G401 (cell line): Measurements from ENCODE around the gene UPK3B. TPM values are rescaled to one million over a fixed set of nuclear protein-coding genes. Genes with fewer than 3 reads are reported as not detected.
"Not testable (repeated sequence)": the region's sequence is repeated elsewhere in the genome, so short reads cannot be mapped to it uniquely, and the experiment has no call there.

Experiments used
- DNase-seq: peaks from one replicate; pipeline ENCODE4 v3.0.0-alpha.2; 2015; ENCODE audit warnings: low spot score
- in situ Hi-C: cut with HindIII; loops from 2 replicates; pipeline ENCODE4 v1.10.0; 2016; ENCODE audit warnings: low sequenced_read_pairs, mixed read lengths
- total RNA-seq: library from RNA; depleted of rRNA; stranded (reverse); fragments of >200 nt; shearing (Covaris generic); gene quantifications from 2 replicates; pipeline ENCODE4 v1.2.3, GENCODE V29; 2014

The UPK3B gene
- total RNA-seq, 1 experiment from 2014 or later: 24.1 TPM

DNA sequence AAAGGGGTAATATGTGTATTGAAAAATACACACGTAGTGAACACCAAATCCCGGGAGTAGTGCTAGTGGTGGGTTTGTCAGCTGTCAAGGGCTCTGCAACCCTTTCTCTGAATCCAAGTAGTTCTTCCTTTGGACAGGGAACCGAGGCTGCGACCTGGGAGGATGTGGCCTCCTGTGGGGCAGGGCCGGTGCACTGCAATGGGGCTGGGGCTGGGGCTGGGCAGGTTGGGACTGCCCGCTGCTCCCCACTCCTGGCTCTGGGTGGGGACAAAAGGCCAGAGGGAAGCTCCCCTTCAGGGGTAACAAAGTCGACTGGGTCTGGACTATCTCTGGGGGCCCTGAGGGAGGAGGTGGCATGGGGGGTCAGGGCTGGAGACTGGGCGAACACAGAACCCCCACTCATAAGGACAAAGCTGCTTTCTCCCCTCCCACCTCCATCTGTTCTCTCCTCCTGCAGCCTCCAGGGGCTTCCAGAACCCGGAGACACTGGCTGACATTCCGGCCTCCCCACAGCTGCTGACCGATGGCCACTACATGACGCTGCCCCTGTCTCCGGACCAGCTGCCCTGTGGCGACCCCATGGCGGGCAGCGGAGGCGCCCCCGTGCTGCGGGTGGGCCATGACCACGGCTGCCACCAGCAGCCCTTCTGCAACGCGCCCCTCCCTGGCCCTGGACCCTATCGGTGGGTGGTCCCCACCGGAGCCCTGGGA lies 1.0 kb downstream of the UPK3B start:
- in situ Hi-C loops, DNase-seq: not testable (repeated sequence)

DNA sequence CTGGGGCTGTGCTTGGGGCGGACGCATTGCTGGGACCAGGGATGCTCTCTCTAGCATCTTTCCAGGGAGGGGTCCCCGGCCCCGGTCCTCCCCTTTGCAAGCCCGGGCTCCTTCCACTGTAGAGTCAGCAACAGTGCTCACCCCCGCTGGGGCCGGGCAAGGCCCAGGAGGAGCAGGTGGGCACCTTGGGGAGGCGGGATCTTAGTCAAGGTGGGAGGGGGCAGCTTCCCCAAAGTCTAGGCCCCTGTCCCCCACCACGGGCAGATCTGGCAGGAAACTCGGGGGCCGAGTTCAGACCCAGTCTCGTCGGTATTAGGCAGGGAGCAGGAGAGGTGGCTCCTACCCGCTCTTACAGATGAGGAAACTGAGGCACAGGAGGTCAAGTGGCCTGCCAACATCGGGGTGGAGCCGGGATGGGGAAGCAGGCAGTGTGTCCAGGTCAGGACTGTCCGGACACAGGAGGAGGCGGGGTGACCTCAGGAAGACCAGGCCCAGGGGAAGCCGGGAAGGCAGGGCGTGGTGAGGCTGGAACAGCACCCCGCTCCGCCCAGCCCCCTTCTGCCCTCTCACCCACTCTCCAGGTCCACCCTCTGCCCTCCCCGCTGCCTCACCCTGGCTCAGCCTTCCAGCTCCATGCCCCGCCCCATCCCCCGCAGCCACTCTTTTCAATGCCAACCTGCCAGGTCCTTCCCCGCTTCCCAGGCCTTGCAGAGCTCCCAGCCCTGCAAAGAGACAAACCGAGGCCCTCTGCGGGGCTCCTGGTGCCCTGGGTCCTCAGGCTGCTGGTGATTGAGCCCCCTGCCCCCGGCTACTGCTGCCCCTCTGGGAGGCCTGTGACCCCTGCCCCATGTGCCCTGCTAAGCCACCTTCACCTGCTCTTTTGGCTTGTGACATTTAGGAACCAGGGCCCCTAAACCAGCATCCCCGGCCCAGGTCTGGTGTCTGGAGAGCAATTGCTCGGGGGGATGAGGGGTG lies 1.8 kb downstream of the UPK3B start:
- in situ Hi-C loops, DNase-seq: not testable (repeated sequence)

DNA sequence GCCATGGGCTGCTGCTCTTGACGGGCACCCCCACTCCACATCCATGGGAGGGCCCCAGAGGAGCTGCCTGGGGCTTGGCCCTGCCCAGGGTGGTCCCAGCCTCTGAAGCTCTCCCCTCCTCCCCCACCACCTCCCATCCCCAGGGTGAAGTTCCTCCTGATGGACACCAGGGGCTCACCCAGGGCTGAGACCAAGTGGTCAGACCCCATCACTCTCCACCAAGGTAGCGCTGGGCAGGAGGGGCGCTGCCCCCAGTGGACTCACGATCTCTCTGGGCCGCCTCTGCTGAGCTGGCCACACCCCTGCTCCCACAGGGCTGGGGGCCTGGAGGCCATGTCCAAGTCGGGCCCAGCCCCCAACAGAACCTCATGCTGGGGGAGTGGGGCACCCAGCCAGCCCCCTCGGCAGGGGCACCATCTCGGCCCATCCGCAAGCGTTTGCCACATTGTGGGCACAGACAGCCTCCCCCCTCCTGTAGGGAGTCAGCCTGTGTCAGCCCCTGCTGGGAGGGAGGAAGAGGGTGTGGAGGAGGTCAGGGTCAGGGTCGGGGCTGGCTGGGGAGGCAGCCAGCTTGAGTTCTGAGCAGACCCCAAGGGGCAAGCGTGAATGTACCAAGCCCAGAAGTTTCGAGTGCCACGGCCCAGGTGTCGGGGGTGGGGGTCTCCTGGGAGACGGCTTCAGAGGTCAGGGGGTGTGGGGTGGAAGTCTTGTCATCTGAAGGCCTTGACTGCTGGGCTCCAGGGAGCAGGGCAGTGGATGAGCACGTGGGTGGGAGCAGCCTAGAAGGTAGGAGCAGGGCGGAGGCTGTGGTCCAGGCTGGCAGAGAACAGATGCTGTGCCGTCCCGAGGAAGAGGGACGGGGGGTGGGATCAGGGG lies 2.8 kb downstream of the UPK3B start:
- in situ Hi-C loops: no loop called here
- no peak for DNase-seq

DNA sequence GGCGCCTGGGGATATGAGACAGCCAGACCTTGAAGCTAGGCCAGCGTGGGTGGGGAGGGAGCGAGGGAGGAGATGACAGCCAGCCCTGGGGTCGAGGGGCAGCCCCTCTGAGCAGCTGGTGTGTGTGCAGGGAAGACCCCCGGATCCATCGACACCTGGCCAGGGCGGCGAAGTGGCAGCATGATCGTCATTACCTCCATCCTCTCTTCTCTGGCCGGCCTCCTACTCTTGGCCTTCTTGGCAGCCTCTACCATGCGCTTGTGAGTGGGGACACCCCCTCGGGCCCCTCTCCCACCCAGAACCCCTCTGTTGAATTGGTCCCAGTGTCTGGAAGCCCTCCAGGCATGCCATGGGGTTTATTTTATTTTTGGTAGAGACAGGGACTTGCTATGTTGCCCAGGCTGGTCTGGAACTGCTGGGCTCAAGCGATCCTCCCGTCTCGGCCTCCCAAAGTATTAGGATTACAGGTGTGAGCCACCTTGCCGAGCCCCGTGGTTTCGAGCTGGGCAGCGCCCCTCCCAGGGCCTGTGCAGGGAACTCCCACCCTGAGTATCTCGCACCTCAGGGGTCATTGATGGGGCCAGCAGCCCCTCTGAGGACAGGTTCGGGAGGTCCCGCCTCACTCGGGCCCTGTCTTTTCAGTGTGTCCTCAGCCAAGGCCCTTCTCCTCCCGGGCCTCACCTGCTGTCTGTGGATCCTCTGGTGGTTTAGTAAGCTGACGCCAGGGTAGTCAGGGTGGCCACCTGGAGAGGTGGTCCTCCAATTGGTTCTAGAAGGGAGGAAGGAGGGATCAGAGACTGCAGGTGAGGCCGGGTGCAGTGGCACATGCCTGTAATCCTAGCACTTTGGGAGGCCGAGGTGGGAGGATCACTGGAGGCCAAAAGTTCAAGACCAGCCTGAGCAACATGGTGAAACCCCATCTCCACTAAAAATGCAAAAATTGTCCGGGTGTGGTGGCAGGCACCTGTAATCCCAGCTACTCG lies 3.8 kb downstream of the UPK3B start:
- no peak for DNase-seq
- in situ Hi-C loops: no loop called here

DNA sequence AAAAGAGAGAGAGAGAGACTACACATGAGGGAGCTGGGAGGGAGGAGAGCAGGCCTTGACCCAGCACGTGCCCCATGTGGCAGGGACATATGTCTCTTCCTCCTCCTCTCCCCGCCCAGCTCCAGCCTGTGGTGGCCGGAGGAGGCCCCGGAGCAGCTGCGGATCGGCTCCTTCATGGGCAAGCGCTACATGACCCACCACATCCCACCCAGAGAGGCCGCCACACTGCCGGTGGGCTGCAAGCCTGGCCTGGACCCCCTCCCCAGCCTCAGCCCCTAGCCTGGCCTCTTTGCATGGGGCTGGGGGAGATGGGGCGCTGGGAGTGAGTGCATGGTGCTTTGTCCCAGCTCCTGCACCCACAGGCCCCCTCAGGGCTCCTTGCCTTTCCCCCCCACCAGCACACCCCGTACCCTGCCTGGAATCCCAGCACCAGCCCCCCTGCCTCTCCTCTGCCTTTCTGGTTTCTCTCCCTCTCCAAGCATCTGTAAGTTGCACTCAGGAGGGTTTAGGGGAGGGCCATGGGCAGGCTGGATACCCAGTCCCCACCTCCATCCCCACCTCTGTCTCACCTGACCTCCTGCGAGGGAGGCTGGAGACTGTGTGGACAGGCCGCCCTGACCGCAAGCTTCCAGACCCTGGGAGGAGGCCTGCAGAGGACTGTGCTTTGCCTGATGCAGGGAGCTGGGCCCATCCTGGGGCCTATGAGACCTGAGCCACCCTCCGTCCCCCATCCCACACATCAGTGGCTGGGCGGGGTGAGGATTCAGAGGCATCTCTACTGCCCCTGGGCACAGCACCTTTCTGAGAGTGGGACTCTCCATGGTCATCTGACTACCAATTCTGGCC lies 4.8 kb downstream of the UPK3B start:
- in situ Hi-C loops: no loop called here
- no peak for DNase-seq

DNA sequence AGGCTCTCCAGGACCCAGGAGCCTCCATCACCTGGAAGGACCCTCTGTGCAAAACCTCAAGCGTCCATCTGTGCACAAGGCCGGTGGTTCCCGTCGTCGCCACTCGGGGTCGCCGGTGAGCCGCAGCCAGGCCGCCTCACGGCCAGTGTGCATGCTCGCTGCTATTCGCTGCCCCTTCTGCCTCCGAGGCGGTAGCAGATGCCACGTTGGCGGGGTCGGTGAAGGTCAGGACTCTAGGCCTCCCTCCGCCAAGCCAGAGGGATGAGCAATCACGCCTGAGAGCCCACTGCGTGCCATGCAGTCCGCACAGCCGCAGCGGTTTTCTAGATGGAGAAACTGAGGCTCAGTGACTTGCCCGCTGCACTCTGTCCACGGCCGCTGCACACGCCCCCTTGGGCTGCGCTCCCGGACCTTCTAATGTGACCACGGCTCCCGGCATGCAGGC lies 5.7 kb downstream of the UPK3B start:
- peak; percentile 41 for DNase-seq

DNA sequence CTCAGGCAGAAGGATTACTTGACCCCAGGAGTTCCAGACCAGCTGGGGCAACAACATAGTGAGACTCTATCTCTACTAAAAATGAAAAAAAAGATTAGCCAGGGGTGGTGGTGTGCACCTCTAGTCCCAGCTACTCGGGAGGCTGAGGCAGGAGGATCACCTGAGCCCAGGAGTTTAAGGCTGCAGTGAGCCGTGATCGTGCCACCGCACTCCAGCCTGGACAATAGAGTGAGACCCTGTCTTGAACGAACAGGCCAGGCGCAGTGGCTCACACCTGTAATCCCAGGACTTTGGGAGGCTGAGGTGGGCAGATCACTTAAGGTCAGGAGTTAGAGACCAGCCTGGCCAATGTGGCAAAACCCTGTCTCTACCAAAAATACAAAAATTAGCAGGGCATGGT lies 6.6 kb downstream of the UPK3B start:
- in situ Hi-C loops, DNase-seq: not testable (repeated sequence)

More for the DNA sequence above, 5.7 kb downstream of the UPK3B start:
- in situ Hi-C loops: no loop called here

DNA sequence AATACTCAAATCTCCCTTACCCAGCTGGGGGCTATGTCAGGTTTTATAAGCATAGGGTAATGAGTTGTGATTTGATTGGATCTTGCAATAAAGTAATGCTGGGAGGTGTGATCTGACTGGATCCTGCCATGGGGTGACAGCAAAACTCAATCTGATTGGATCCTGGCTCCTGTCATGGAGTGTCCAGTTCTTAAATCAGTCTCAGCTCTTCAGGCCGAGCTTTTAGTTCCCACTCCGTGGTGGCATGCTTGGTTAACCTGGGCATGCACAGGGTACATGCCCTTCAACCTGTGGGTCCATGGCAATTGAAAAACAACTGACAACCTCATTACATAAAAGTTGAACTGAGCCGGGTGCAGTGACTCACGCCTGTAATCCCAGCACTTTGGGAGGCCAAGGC lies 15.8 kb downstream of the UPK3B start:
- DNase-seq, in situ Hi-C loops: not testable (repeated sequence)

DNA sequence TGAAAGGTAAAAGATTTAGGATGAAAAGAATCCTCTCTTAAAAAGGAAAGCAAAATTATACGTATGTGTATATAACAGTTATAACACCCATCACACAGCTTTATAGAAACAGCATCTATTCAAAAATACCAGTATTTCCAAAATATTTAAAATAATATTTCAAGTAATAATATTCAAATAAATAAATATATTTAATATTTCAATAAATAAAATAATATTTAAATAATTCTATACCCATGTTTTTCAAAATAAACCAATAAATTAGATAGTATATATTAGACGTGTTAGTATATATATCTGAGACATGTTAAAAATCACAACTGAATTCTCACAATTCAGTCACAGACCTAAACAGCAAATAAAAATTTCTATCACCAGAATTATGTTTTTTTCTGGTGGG lies 21.3 kb downstream of the UPK3B start:
- DNase-seq, in situ Hi-C loops: not testable (repeated sequence)

DNA sequence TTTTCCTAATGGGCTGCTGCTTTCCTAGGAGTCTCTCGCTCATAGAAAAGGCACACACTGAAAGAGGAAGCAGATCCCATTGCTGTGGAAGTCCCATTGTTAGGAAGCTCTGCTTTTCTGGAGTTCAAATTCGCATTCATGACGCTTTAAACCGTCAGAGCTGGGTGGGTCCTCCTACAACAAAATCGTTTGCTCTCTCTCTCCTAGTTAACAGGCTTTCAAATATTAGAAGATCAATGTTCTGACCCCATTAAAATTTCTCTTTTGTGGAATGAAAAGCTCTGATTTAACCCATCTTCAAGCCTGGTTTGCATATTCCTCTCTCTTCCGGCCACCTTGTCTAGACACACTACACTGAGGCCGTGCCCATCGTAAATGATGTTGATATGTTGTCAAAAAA lies 32.8 kb downstream of the UPK3B start, which contains the start of gene SPDYE16:
SPDYE16 (minus strand) TSS at position 101 of the 400 bp plus-strand sequence. CDS start 1,838 bp downstream, outside the sequence.
- DNase-seq, in situ Hi-C loops: not testable (repeated sequence)

DNA sequence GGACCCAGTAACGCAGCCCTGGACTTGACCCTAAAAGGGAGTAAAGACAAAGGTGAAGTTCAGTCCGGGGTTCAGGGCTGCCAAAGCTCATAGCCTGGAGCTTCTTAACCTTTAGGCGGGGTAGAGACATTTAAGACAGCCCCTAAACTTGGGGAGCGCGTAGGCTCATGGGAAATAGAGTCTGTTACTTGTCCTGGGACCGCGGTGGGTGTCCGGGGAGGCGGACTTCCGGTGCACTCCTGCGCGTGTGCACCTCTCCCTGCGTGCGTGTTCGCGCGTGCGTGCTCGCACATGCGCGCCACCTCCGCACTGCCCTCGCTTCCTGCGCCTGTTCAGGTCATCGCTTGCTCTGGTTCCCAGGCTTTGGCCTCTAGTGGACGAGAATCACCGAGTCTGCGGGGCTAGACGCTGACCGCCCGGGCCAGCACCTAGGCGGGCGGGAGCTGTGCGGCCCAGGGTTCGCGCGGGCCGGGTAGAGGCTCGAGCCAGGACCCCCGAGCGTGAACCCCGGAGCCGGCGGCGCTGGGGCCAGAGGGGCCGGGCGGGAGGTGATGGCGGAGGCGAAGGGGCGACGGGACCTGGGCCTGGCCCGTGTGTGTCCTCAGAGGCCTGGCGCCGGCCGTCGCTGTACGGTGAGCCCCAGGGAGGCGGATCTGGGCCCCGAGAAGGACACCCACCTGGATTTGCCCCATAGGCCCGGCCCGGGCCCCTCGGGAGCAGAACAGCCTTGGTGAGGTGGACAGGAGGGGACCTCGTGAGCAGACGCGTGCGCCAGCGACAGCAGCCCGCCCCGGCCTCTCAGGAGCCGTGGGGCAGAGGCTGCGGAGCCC lies 38.9 kb downstream of the UPK3B start:
- peak; percentile 93 for DNase-seq
- in situ Hi-C loops: not testable (repeated sequence)

DNA sequence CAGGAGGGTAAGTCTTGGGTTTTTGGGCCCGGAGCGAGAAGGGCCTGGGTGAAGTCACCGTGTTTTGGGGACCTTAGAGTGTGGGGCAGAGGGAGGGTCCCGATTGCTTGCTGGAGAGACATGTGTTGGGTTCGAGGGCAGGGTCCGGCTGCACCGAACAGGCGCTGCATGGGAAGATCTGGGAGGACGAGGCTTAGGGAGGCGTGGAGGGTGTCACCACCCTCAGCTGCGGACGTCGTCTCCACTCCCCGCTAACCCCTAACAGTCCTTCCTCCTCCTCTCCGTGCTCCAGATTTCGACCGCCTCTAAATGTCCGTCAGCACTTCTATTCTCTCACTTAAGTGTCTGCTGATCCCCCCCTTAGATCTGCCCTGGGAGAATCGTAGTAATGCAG lies 39.5 kb downstream of the UPK3B start:
- DNase-seq, in situ Hi-C loops: not testable (repeated sequence)

DNA sequence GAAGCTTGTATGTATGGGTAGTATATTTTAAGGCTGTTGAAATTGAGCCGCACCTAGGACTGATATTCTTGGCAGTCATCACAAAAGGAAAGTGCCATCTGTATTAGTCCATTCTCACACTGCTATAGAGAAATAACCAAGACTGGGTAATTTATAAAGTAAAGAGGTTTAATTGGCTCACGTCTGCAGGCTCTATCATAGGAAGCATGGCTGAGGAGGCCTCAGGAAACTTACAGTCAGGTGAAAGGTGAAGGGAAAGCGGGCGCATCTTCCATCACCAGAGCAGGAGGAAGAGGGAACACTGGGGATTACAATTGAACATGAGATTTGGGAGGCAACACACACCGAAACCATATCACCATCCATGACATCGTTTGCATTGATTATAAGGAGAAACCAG lies 41.6 kb downstream of the UPK3B start:
- in situ Hi-C loops: not testable (repeated sequence)

DNA sequence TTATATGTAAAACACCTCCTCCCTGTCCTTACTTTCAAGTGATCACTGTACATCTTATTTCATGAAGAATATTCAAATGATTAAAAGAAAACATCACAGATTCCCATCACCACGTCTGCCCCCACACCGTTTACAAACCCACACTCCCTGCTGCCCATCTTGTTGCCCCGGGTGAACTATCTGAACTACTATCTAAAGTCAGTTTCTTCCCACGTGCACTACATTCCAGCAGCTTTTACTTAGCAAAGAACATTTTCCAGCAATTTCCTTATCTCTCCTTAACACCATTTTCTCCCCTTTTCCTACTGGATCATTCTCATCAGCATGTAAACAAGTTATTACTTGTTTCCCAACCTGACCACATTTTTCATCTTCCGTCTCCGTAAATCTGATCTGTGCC lies 49.3 kb downstream of the UPK3B start:
- DNase-seq, in situ Hi-C loops: not testable (repeated sequence)

More for the DNA sequence above, 41.6 kb downstream of the UPK3B start:
- DNase-seq: not testable (repeated sequence)

DNA sequence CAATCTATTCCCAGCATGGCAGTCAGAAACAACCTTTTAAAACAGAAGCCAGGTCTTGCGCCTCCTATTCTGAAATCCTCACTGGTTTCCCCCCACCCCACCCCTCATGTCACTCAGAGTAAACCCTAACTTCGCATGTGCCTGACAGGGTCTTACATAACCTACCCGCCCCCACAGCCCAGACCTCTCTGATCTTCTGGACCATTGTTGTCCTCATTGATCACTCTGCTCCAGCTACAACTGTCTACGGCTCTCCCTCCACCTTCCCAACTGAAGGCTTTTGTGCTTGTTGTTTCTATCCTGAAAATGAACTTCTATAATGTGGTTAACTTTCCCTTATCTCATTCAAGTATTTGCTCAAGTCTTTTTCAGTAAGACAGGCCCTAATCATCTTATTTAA lies 49.8 kb downstream of the UPK3B start:
- DNase-seq, in situ Hi-C loops: not testable (repeated sequence)

DNA sequence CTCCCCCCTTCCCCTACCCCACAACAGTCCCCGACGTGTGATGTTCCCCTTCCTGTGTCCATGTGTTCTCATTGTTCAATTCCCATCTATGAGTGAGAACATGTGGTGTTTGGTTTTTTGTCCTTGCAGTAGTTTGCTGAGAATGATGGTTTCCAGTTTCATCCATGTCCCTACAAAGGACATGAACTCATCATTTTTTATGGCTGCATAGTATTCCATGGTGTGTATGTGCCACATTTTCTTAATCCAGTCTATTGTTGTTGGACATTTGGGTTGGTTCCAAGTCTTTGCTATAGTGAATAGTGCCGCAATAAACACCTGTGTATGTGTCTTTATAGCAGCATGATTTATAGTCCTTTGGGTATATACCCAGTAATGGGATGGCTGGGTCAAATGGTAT lies 51.0 kb downstream of the UPK3B start:
- in situ Hi-C loops, DNase-seq: not testable (repeated sequence)
